HG03439 (cell line): ENCODE measurements around the gene IGSF22.
A peak's percentile ranks its signal among the peaks of the same experiment; 100 is the strongest.

Experiments
- ATAC-seq: cut with Tn5 transposase; IDR thresholded peaks from one replicate; pipeline ENCODE4 v1.9.1; 2021; ENCODE audit warnings: mild to moderate bottlenecking, moderate library complexity; ENCODE audit not compliant: unreplicated experiment

The IGSF22 gene

GRCh38 chr11:18726040-18726439 is at the start of gene IGSF22:
Gene IGSF22, minus strand, starts transcription at chr11:18726188. Its CDS starts 1,952 bp downstream, at chr11:18724236.
- ATAC-seq, result no peak

GRCh38 chr11:18774801-18775200 is 48.8 kb upstream of the IGSF22 start:
- no peak for ATAC-seq

- no peak for ATAC-seq
Observed at GRCh38 chr11:18773681-18774080, 47.7 kb upstream of the IGSF22 start.

GRCh38 chr11:18773104-18773503 is 47.1 kb upstream of the IGSF22 start:
- ATAC-seq, result no peak

GRCh38 chr11:18772211-18772610 is 46.2 kb upstream of the IGSF22 start:
- ATAC-seq, result no peak

GRCh38 chr11:18771266-18772035 is 45.5 kb upstream of the IGSF22 start:
- no peak for ATAC-seq

- no peak for ATAC-seq
Observed at GRCh38 chr11:18770479-18771125, 44.6 kb upstream of the IGSF22 start.

GRCh38 chr11:18769802-18770456 is 43.9 kb upstream of the IGSF22 start:
- ATAC-seq, result peak; percentile 68

- no peak for ATAC-seq
Observed at GRCh38 chr11:18768978-18769377, 43.0 kb upstream of the IGSF22 start.

- ATAC-seq, result peak; percentile 88
Observed at GRCh38 chr11:18768472-18768901, 42.5 kb upstream of the IGSF22 start.

- ATAC-seq, result no peak
Observed at GRCh38 chr11:18766015-18766414, 40.0 kb upstream of the IGSF22 start.

- ATAC-seq, result no peak
Observed at GRCh38 chr11:18765554-18765953, 39.6 kb upstream of the IGSF22 start.

- no peak for ATAC-seq
Observed at GRCh38 chr11:18761741-18762140, 35.8 kb upstream of the IGSF22 start.

- no peak for ATAC-seq
Observed at GRCh38 chr11:18761144-18761543, 35.2 kb upstream of the IGSF22 start.

- ATAC-seq, result no peak
Observed at GRCh38 chr11:18757811-18758210, 31.8 kb upstream of the IGSF22 start.

- no peak for ATAC-seq
Observed at GRCh38 chr11:18756889-18757288, 30.9 kb upstream of the IGSF22 start.

GRCh38 chr11:18754308-18754707 is 28.3 kb upstream of the IGSF22 start:
- ATAC-seq, result no peak

GRCh38 chr11:18752502-18752901 is 26.5 kb upstream of the IGSF22 start:
- ATAC-seq, result no peak

GRCh38 chr11:18750944-18751343 is 25.0 kb upstream of the IGSF22 start:
- ATAC-seq, result no peak

- no peak for ATAC-seq
Observed at GRCh38 chr11:18749681-18750319, 23.8 kb upstream of the IGSF22 start.

- ATAC-seq, result no peak
Observed at GRCh38 chr11:18748766-18749365, 22.9 kb upstream of the IGSF22 start.
